Upper lobe of right lung (tissue), 1 donor: ENCODE data around the gene CA10. TPM values are rescaled to one million over a fixed set of nuclear protein-coding genes. Genes with fewer than 3 reads are reported as not detected.

Experiments used
- ATAC-seq: fragments of 200-7000 bp; cut with Tn5 transposase; one replicate; pipeline ENCODE4 v1.9.1; 2020; ENCODE audit warnings: mild to moderate bottlenecking, moderate library complexity
- DNase-seq: peaks from one replicate; pipeline ENCODE4 v3.0.0-alpha.2; 2020
- H3K27ac ChIP-seq: fragments of 200-600 bp; one replicate; pipeline ENCODE4 v1.8.0; 2022
- H3K27me3 ChIP-seq: fragments of 200-600 bp; one replicate; pipeline ENCODE4 v1.8.0; 2022; ENCODE audit warnings: mild to moderate bottlenecking
- H3K36me3 ChIP-seq: fragments of 200-600 bp; one replicate; pipeline ENCODE4 v1.8.0; 2022
- H3K4me1 ChIP-seq: fragments of 200-600 bp; one replicate; pipeline ENCODE4 v1.8.0; 2022
- H3K4me3 ChIP-seq: fragments of 200-600 bp; one replicate; pipeline ENCODE4 v1.8.0; 2022; ENCODE audit warnings: mild to moderate bottlenecking
- H3K9me3 ChIP-seq: fragments of 200-600 bp; one replicate; pipeline ENCODE4 v1.8.0; 2022
- intact Hi-C: fragments of 100-400 bp; cut with DNase I; formaldehyde crosslinking; loops from one replicate; pipeline ENCODE4 v1.11.0; 2022
- total RNA-seq: library from RNA; stranded (reverse); fragmentation: NEBNext Ultra II Directional; extraction: Animal tissue kit (Norgen Biotek cat#: 25700); gene quantifications from one replicate; pipeline ENCODE4 v1.2.1, GENCODE V29; 2021
- TF ChIP-seq, protein P1 (sequence below): fragments of 200-600 bp; IDR thresholded peaks from one replicate; pipeline ENCODE4 v1.8.0; 2022; ENCODE audit warnings: antibody characterized with exemption
- donor health status: DM: no; HTN: yes; CAD: no; lungs with severe emphysema.

Gene CA10
- total RNA-seq, 1 donor from 2014 or later = not detected

GRCh38 chr17:51761105-51761504 lies 397.4 kb downstream of the CA10 start:
- no peaks in the 10 kb centered on the region for H3K4me1 ChIP-seq
- no peak overlapping the region for H3K27ac ChIP-seq
- no peak overlapping the region for H3K4me3 ChIP-seq
- DNase-seq (no peak), ATAC-seq (no peak)
- no peaks in the 10 kb centered on the region for H3K9me3 ChIP-seq
- intact Hi-C loops = no loop called here
- TF ChIP-seq, protein P1, sequence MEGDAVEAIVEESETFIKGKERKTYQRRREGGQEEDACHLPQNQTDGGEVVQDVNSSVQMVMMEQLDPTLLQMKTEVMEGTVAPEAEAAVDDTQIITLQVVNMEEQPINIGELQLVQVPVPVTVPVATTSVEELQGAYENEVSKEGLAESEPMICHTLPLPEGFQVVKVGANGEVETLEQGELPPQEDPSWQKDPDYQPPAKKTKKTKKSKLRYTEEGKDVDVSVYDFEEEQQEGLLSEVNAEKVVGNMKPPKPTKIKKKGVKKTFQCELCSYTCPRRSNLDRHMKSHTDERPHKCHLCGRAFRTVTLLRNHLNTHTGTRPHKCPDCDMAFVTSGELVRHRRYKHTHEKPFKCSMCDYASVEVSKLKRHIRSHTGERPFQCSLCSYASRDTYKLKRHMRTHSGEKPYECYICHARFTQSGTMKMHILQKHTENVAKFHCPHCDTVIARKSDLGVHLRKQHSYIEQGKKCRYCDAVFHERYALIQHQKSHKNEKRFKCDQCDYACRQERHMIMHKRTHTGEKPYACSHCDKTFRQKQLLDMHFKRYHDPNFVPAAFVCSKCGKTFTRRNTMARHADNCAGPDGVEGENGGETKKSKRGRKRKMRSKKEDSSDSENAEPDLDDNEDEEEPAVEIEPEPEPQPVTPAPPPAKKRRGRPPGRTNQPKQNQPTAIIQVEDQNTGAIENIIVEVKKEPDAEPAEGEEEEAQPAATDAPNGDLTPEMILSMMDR = no peak
- H3K27me3 ChIP-seq = no peaks in the 10 kb centered on the region
- H3K36me3 ChIP-seq = no peaks in the 10 kb centered on the region

DNA sequence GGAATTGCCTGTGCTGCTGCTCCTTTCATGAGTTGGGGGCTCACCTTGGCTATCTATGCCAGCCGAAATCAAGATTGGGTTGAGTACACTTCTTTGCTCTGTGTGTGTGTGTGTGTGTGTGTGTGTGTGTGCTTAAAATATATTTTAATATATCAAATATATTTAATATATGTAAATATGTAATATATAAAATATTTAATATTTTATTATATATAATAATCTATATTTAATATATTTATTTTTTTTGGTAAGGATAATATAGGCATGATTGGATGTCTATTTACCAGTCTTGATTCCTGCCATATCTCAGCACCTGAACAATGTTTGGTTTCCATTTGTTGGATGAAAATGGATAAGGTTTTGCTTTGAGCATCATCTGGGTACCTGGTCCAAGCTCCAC lies 399.3 kb downstream of the CA10 start:
- TF ChIP-seq, protein P1 = no peak
- Histone ChIP-seq H3K27ac (no peak overlapping the region), H3K36me3 (no peaks in the 10 kb centered on the region), H3K4me3 (no peak overlapping the region), H3K4me1 (no peaks in the 10 kb centered on the region), H3K9me3 (no peaks in the 10 kb centered on the region), H3K27me3 (no peaks in the 10 kb centered on the region)
- intact Hi-C loops = no loop called here
- DNase-seq (no peak), ATAC-seq (no peak)

- Histone ChIP-seq H3K27me3 (no peaks in the 10 kb centered on the region), H3K4me1 (no peaks in the 10 kb centered on the region), H3K36me3 (no peaks in the 10 kb centered on the region), H3K27ac (no peak overlapping the region), H3K4me3 (no peak overlapping the region), H3K9me3 (no peaks in the 10 kb centered on the region)
- ATAC-seq (no peak), DNase-seq (no peak)
- intact Hi-C loops = no loop called here
- TF ChIP-seq, protein P1 = no peak
These were observed 407.4 kb downstream of the CA10 start for GRCh38 chr17:51751072-51751471.

- TF ChIP-seq, protein P1 = no peak
- Histone ChIP-seq H3K9me3 (no peaks in the 10 kb centered on the region), H3K36me3 (no peaks in the 10 kb centered on the region), H3K4me1 (no peaks in the 10 kb centered on the region), H3K27ac (no peak overlapping the region), H3K27me3 (no peaks in the 10 kb centered on the region), H3K4me3 (no peak overlapping the region)
- intact Hi-C loops = no loop called here
- DNase-seq (no peak), ATAC-seq (no peak)
These were observed 409.5 kb downstream of the CA10 start for GRCh38 chr17:51748749-51749604.

DNA sequence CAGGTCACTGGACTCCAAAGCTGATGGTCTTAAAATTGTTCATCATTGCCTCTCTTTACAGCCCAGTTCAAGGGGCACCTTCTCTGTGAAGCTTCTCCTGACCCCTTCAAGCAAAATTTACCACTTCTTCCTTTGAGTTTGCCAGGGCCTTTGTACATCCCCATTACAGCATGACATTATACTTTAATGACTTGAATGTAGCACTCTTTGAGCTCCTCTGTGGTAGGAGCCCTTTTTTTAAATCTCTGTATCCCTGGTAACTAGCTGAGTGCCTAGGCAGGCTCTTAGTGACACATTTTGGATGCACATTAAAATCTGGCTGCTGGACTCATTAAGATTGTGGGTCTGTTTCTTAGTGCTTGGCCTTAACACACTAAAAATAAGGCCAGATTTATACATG lies 412.1 kb downstream of the CA10 start:
- Histone ChIP-seq H3K4me1 (no peaks in the 10 kb centered on the region), H3K9me3 (no peaks in the 10 kb centered on the region), H3K4me3 (no peak overlapping the region), H3K36me3 (no peaks in the 10 kb centered on the region), H3K27me3 (no peaks in the 10 kb centered on the region), H3K27ac (no peak overlapping the region)
- DNase-seq (no peak), ATAC-seq (no peak)
- TF ChIP-seq, protein P1 = no peak
- intact Hi-C loops = no loop called here
